Measurements from ENCODE around the gene PRRC2C. TPM values are rescaled to one million over a fixed set of nuclear protein-coding genes. Genes with fewer than 3 reads are reported as not detected.
"Not testable (repeated sequence)": the region's sequence is repeated elsewhere in the genome, so short reads cannot be mapped to it uniquely, and the experiment has no call there.

The PRRC2C gene
- total RNA-seq, 8 experiments from 2014 or later: 58.2 to 146 (median 85.5) TPM

DNA sequence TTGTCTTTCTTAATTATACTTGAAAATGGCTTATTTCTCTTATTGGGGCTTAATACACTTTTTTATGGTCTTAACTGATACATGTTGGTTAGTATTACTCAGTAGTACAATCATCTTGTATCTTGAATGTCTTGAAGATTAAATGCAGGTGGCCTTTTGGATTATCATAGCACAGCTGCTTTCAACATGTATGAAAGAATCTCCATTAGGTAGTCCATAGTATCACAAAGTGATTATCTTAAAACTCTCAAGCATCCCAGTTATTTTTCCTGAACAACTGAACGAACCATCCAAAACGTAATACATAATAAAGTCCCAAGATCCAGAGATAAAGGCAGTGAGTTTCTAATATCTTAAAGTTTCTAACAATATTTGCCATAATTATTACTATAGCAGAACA is 85.0 kb downstream of the PRRC2C start:
- WGBS, 10 experiments: 35 to 100% (median 89%) methylated on average over 1 to 2 of the region's 2 CpGs
- Histone ChIP-seq H3K27ac (no peak overlapping the region), H3K4me1 (replicated peaks in 1 of 2) (no peaks in the 10 kb centered on the region), H3K4me3 (no peak overlapping the region)
- in situ Hi-C loops (cut with MboI; ENCODE audit: low pct_unique_long_range_greater_than_20kb in 2 of 9, low sequenced_read_pairs in 9 of 9, unreplicated experiment in 9 of 9): no loop called here
- peak in 1 of 8 experiments; percentile 60 for ATAC-seq (replicated peaks in 6 of 8)

- Histone ChIP-seq H3K4me3 (no peak overlapping the region), H3K4me1 (replicated peaks in 1 of 2) (no peaks in the 10 kb centered on the region), H3K27ac (no peak overlapping the region)
- ATAC-seq (replicated peaks in 6 of 8): no peak
- in situ Hi-C loops (cut with MboI; ENCODE audit: low pct_unique_long_range_greater_than_20kb in 2 of 9, low sequenced_read_pairs in 9 of 9, unreplicated experiment in 9 of 9): no loop called here
- WGBS, 10 experiments: 50 to 100% (median 91%) methylated on average over 1 of the region's 1 CpG
Observed at GRCh38 chr1:171576144-171576543, 90.8 kb downstream of the PRRC2C start.

DNA sequence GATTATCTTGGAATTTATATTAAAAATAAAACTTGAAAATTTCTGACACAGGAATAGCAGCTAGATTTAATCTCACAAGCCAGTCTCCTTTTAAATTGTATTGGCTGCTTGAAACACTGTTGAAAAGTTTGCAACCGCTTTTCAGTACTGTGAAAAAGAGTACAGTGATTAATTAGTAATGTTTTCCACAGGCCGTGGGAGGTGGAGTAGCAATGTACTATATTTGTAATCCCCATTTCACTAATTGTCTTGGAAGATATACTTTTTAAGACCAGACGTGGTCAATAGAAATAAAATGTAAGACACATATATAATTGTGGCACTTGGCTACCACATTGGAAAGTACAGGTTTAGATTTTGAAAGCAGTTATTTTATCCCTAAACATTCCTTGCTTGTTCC is 95.9 kb downstream of the PRRC2C start:
- no peak overlapping the region for H3K27ac ChIP-seq
- no peak overlapping the region for H3K4me3 ChIP-seq
- ATAC-seq (replicated peaks in 6 of 8): no peak
- no peaks in the 10 kb centered on the region for H3K4me1 ChIP-seq (replicated peaks in 1 of 2)
- in situ Hi-C loops (cut with MboI; ENCODE audit: low pct_unique_long_range_greater_than_20kb in 2 of 9, low sequenced_read_pairs in 9 of 9, unreplicated experiment in 9 of 9): no loop called here
- WGBS, 10 experiments: 46 to 94% (median 88%) methylated on average over 2 to 3 of the region's 3 CpGs; no CpG with 5 or more reads in 1 of the 10 experiments

- in situ Hi-C loops (cut with MboI; ENCODE audit: low pct_unique_long_range_greater_than_20kb in 2 of 9, low sequenced_read_pairs in 9 of 9, unreplicated experiment in 9 of 9): no loop called here
- no peaks in the 10 kb centered on the region for H3K4me1 ChIP-seq (replicated peaks in 1 of 2)
- H3K4me3 ChIP-seq: no peak overlapping the region
- H3K27ac ChIP-seq: no peak overlapping the region
- no peak for ATAC-seq (replicated peaks in 6 of 8)
Observed at GRCh38 chr1:171581766-171582165, 96.4 kb downstream of the PRRC2C start.

DNA sequence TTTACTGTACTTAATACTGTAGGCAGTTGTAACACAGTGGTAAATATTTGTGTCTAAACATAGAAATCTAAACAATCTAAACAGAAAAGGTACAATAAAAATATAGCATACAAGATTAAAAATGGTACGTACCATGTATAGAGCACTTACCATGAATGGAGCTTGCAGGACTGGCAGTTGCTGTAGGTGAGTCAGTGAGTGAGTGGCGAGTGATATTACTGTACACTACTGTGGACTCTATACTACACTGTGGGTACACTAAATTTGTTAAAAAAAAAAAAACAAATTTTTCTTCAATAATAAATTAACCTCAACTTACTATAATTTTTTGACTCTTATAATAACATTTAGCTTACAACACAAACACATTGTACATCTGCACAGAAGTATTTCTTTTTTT is 97.3 kb downstream of the PRRC2C start:
- WGBS, 10 experiments: 90 to 100% (median 100%) methylated on average over 1 to 2 of the region's 2 CpGs; no CpG with 5 or more reads in 1 of the 10 experiments
- in situ Hi-C loops (cut with MboI; ENCODE audit: low pct_unique_long_range_greater_than_20kb in 2 of 9, low sequenced_read_pairs in 9 of 9, unreplicated experiment in 9 of 9): no loop called here
- Histone ChIP-seq H3K4me3 (no peak overlapping the region), H3K4me1 (replicated peaks in 1 of 2) (no peaks in the 10 kb centered on the region), H3K27ac (no peak overlapping the region)
- no peak for ATAC-seq (replicated peaks in 6 of 8)

- in situ Hi-C loops (cut with MboI; ENCODE audit: low pct_unique_long_range_greater_than_20kb in 2 of 9, low sequenced_read_pairs in 9 of 9, unreplicated experiment in 9 of 9): no loop called here
- H3K4me3 ChIP-seq: no peak overlapping the region
- peak in 3 of 8 experiments; percentile 72 to 84 (median 74) for ATAC-seq (replicated peaks in 6 of 8)
- H3K4me1 ChIP-seq (replicated peaks in 1 of 2): no peaks in the 10 kb centered on the region
- H3K27ac ChIP-seq: no peak overlapping the region
- 60 to 100% (median 96%) methylated on average over 1 of the region's 1 CpG; no CpG with 5 or more reads in 4 of the 10 experiments for WGBS, 10 experiments
Observed at GRCh38 chr1:171583591-171584201, 98.4 kb downstream of the PRRC2C start.

GRCh38 chr1:171585715-171586114 is 100.4 kb downstream of the PRRC2C start:
- 21 to 100% (median 88%) methylated on average over 1 to 9 of the region's 9 CpGs; no CpG with 5 or more reads in 1 of the 10 experiments for WGBS, 10 experiments
- H3K4me1 ChIP-seq (replicated peaks in 1 of 2): no peaks in the 10 kb centered on the region
- in situ Hi-C loops (cut with MboI; ENCODE audit: low pct_unique_long_range_greater_than_20kb in 2 of 9, low sequenced_read_pairs in 9 of 9, unreplicated experiment in 9 of 9): no loop called here
- no peak overlapping the region for H3K27ac ChIP-seq
- H3K4me3 ChIP-seq: no peak overlapping the region
- peak in 2 of 8 experiments; percentile 28 to 75 for ATAC-seq (replicated peaks in 6 of 8)

DNA sequence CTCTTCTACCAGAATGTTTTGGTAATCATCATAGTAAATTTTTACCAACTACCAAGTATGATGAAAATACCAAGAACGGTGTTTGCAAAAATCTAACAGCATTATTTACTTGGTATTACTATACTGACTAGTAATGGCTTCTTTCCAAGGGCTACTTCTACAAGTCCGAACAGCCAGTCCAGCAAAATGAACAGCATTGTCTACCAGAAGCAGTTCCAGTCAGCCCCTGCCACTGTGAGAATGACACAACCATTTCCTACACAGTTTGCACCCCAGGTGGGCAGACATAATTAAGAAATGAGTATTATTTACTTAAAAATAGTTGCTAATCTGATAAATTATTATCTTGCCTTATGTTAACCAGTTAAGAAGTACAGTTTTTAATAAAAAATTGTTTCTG is 102.9 kb downstream of the PRRC2C start:
- no peaks in the 10 kb centered on the region for H3K4me1 ChIP-seq (replicated peaks in 1 of 2)
- H3K27ac ChIP-seq: no peak overlapping the region
- H3K4me3 ChIP-seq: no peak overlapping the region
- WGBS, 10 experiments: 83 to 100% (median 100%) methylated on average over 1 to 2 of the region's 2 CpGs; no CpG with 5 or more reads in 2 of the 10 experiments
- no peak for ATAC-seq (replicated peaks in 6 of 8)
- in situ Hi-C loops (cut with MboI; ENCODE audit: low pct_unique_long_range_greater_than_20kb in 2 of 9, low sequenced_read_pairs in 9 of 9, unreplicated experiment in 9 of 9): no loop called here

DNA sequence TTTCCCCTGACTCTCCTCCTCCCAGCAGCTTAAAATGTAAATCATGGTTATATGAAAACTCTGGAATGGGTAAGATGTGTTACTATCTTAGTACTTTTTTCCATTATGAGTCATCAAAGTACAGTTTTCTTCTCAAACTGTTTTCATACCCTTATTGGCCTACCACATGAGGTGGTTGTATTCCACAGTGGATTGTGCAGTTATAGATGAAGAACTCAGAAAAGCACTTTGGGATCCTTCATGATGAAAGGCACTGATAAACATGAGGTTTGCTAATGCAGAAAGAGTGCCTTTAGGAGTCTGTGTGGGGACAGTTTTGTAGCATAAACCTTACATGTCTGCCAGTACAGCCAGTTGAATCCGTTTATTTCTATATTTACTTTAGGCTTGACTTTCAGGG is 104.7 kb downstream of the PRRC2C start:
- in situ Hi-C loops (cut with MboI; ENCODE audit: low pct_unique_long_range_greater_than_20kb in 2 of 9, low sequenced_read_pairs in 9 of 9, unreplicated experiment in 9 of 9): no loop called here
- Histone ChIP-seq H3K27ac (no peak overlapping the region), H3K4me3 (no peak overlapping the region), H3K4me1 (replicated peaks in 1 of 2) (no peaks in the 10 kb centered on the region)
- peak in 2 of 8 experiments; percentile 80 to 83 for ATAC-seq (replicated peaks in 6 of 8)
- 67 to 100% (median 94%) methylated on average over 1 of the region's 1 CpG; no CpG with 5 or more reads in 2 of the 10 experiments for WGBS, 10 experiments

DNA sequence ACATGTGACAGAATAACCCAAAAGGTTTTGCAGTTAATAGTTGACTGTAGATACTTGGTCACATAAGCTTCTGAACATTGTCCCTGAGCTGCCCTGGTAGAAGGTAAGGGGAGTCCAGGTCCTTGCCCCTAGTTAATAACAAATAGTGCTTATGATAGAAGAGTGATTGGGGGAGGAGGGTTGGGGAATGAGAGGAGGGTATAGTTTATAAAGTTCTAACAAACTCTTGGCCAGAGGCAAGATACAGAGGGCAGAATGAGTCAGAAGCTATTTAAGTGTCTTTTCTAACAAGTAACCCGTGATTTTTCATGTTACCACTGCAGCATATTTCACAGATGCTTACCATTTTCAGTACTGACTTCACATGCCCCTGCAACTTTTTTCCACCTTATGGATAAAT is 110.0 kb downstream of the PRRC2C start:
- Histone ChIP-seq H3K27ac (no peak overlapping the region), H3K4me1 (replicated peaks in 1 of 2) (no peaks in the 10 kb centered on the region), H3K4me3 (no peak overlapping the region)
- ATAC-seq (replicated peaks in 6 of 8): peak in 1 of 8 experiments; percentile 29
- WGBS, 10 experiments: 17 to 100% (median 100%) methylated on average over 1 of the region's 1 CpG; no CpG with 5 or more reads in 2 of the 10 experiments
- in situ Hi-C loops (cut with MboI; ENCODE audit: low pct_unique_long_range_greater_than_20kb in 2 of 9, low sequenced_read_pairs in 9 of 9, unreplicated experiment in 9 of 9): no loop called here

GRCh38 chr1:171596119-171596518 is 110.8 kb downstream of the PRRC2C start:
- no peak for ATAC-seq (replicated peaks in 6 of 8)
- Histone ChIP-seq H3K4me1 (replicated peaks in 1 of 2) (no peaks in the 10 kb centered on the region), H3K4me3 (no peak overlapping the region), H3K27ac (no peak overlapping the region)
- in situ Hi-C loops (cut with MboI; ENCODE audit: low pct_unique_long_range_greater_than_20kb in 2 of 9, low sequenced_read_pairs in 9 of 9, unreplicated experiment in 9 of 9): no loop called here
- WGBS, 10 experiments: 80 to 100% (median 94%) methylated on average over 1 of the region's 1 CpG; no CpG with 5 or more reads in 2 of the 10 experiments

GRCh38 chr1:171596705-171597104 is 111.4 kb downstream of the PRRC2C start:
- in situ Hi-C loops (cut with MboI; ENCODE audit: low pct_unique_long_range_greater_than_20kb in 2 of 9, low sequenced_read_pairs in 9 of 9, unreplicated experiment in 9 of 9): no loop called here
- no peak overlapping the region for H3K27ac ChIP-seq
- 55 to 100% (median 92%) methylated on average over 1 to 2 of the region's 2 CpGs for WGBS, 10 experiments
- H3K4me1 ChIP-seq (replicated peaks in 1 of 2): no peaks in the 10 kb centered on the region
- no peak for ATAC-seq (replicated peaks in 6 of 8)
- no peak overlapping the region for H3K4me3 ChIP-seq

DNA sequence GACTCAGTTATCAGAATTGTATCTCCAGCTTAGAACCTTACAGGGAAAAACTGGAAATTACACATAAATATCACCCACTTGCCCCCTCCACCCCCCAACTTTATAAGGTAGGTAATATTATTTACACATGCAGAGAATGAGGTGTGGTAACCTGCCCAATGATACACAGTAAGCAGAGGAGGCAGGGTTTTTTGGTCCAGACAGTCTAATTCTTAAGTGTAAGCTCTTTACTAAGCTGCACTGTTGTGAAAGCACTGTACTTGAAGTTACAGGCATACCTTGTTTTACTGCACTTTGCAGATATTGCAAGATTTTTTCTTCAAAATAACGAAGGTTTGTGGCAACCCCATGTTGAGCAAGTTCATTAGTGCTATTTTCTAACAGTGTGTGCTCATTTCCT is 111.9 kb downstream of the PRRC2C start:
- Histone ChIP-seq H3K4me1 (replicated peaks in 1 of 2) (no peaks in the 10 kb centered on the region), H3K27ac (no peak overlapping the region), H3K4me3 (no peak overlapping the region)
- 0 to 100% (median 87%) methylated on average over 1 of the region's 1 CpG; no CpG with 5 or more reads in 2 of the 10 experiments for WGBS, 10 experiments
- in situ Hi-C loops (cut with MboI; ENCODE audit: low pct_unique_long_range_greater_than_20kb in 2 of 9, low sequenced_read_pairs in 9 of 9, unreplicated experiment in 9 of 9): no loop called here
- ATAC-seq (replicated peaks in 6 of 8): no peak

GRCh38 chr1:171600310-171600709 is 115.0 kb downstream of the PRRC2C start:
- H3K27ac ChIP-seq; ATAC-seq (replicated peaks in 6 of 8); in situ Hi-C loops (cut with MboI; ENCODE audit: low pct_unique_long_range_greater_than_20kb in 2 of 9, low sequenced_read_pairs in 9 of 9, unreplicated experiment in 9 of 9); H3K4me1 ChIP-seq (replicated peaks in 1 of 2); H3K4me3 ChIP-seq: not testable (repeated sequence)
- 80 to 100% (median 100%) methylated on average over 1 to 2 of the region's 2 CpGs; no CpG with 5 or more reads in 1 of the 10 experiments for WGBS, 10 experiments

All from motor neuron (in vitro differentiated cells).